HEK293 (cell line): Measurements from ENCODE around the gene SYNE1.

Experiments used
- CTCF ChIA-PET: fragments of 350-600 bp; formaldehyde crosslinking; extraction: SDS; loops from one replicate; lab custom pipeline; 2021; ENCODE audit warnings: antibody characterized with exemption; lab: Yijun Ruan, JAX
- POLR2A ChIA-PET: fragments of 300-600 bp; formaldehyde crosslinking; extraction: SDS; loops from one replicate; lab custom pipeline; 2020; ENCODE audit warnings: antibody characterized with exemption, inconsistent platforms; lab: Yijun Ruan, JAX
- H3K27ac ChIP-seq: fragments of 200-500 bp; sonication (Bioruptor generic); 2 replicates; pipeline ENCODE4 v1.5.1; 2014; ENCODE audit warnings: low read depth, low read length, control low read depth, inconsistent platforms; ENCODE audit errors: extremely low read depth
- H3K36me3 ChIP-seq, 2 experiments: fragments of 200-500 bp in 1 of 2; sonication (Bioruptor generic) in 1 of 2; 1 replicate in 1 of 2; 2 replicates in 1 of 2; pipeline ENCODE4 v1.5.1; 2014 to 2017; ENCODE audit warnings: inconsistent platforms in 2 of 2, low read length in 2 of 2; ENCODE audit not compliant: control insufficient read depth in 2 of 2, insufficient read depth in 1 of 2
- H3K4me1 ChIP-seq: fragments of 200-500 bp; sonication (Bioruptor generic); 2 replicates; pipeline ENCODE4 v1.5.1; 2014; ENCODE audit warnings: mild to moderate bottlenecking, low read length, inconsistent platforms; ENCODE audit not compliant: control insufficient read depth, insufficient read depth
- H3K4me3 ChIP-seq: 2 replicates; pipeline ENCODE4 v1.5.1; 2011; ENCODE audit warnings: low read depth, mild to moderate bottlenecking, control low read depth, low read length, moderate library complexity
- H3K9me3 ChIP-seq: fragments of 200-500 bp; sonication (Bioruptor generic); 2 replicates; pipeline ENCODE4 v1.5.1; 2014; ENCODE audit warnings: low read depth, low read length, inconsistent platforms; ENCODE audit not compliant: control insufficient read depth, insufficient read depth
- GLIS2 ChIP-seq: fragments of 450-650 bp; formaldehyde crosslinking; IDR thresholded peaks from 2 replicates; pipeline ENCODE4 v1.5.1; 2016; ENCODE audit warnings: missing biosample characterization, missing genetic modification characterization
- SCRT2 ChIP-seq: fragments of 450-650 bp; formaldehyde crosslinking; IDR thresholded peaks from 2 replicates; pipeline ENCODE4 v1.5.1; 2016; ENCODE audit warnings: missing biosample characterization, missing genetic modification characterization
- SP7 ChIP-seq: fragments of 450-650 bp; formaldehyde crosslinking; IDR thresholded peaks from 2 replicates; pipeline ENCODE4 v1.5.1; 2016; ENCODE audit warnings: missing biosample characterization, missing genetic modification characterization
- TRIM28 ChIP-seq: IDR thresholded peaks from 2 replicates; pipeline ENCODE4 v1.6.1; 2011; ENCODE audit warnings: low read length, control low read depth, borderline replicate concordance
- YY2 ChIP-seq: fragments of 450-650 bp; formaldehyde crosslinking; IDR thresholded peaks from 2 replicates; pipeline ENCODE4 v1.5.1; 2016; ENCODE audit warnings: missing biosample characterization, missing genetic modification characterization
- ZBTB7A ChIP-seq: fragments of 450-650 bp; formaldehyde crosslinking; IDR thresholded peaks from 2 replicates; pipeline ENCODE4 v1.5.1; 2016; ENCODE audit warnings: low read depth, missing biosample characterization, missing genetic modification characterization
- ZFP41 ChIP-seq: fragments of 450-650 bp; formaldehyde crosslinking; IDR thresholded peaks from 2 replicates; pipeline ENCODE4 v1.5.1; 2016; ENCODE audit warnings: missing biosample characterization, missing genetic modification characterization, borderline replicate concordance
- ZFP69B ChIP-seq: fragments of 450-650 bp; formaldehyde crosslinking; IDR thresholded peaks from 2 replicates; pipeline ENCODE4 v1.5.1; 2016; ENCODE audit warnings: missing biosample characterization, missing genetic modification characterization
- ZNF157 ChIP-seq: fragments of 450-650 bp; formaldehyde crosslinking; IDR thresholded peaks from 2 replicates; pipeline ENCODE4 v1.5.1; 2016; ENCODE audit warnings: missing biosample characterization, missing genetic modification characterization
- ZNF221 ChIP-seq: fragments of 450-650 bp; formaldehyde crosslinking; IDR thresholded peaks from 2 replicates; pipeline ENCODE4 v1.5.1; 2017; ENCODE audit warnings: missing biosample characterization, missing genetic modification characterization, borderline replicate concordance
- ZNF302 ChIP-seq: fragments of 450-650 bp; formaldehyde crosslinking; IDR thresholded peaks from 2 replicates; pipeline ENCODE4 v1.5.1; 2016; ENCODE audit warnings: missing biosample characterization, missing genetic modification characterization, low read depth
- ZNF426 ChIP-seq: fragments of 450-650 bp; formaldehyde crosslinking; IDR thresholded peaks from 2 replicates; pipeline ENCODE4 v1.5.1; 2017; ENCODE audit warnings: missing biosample characterization, missing genetic modification characterization, mild to moderate bottlenecking, inconsistent platforms, moderate library complexity
- ZNF549 ChIP-seq: fragments of 450-650 bp; IDR thresholded peaks from 2 replicates; pipeline ENCODE4 v1.5.1; 2018; ENCODE audit warnings: missing biosample characterization, missing genetic modification characterization, mild to moderate bottlenecking, inconsistent platforms, moderate library complexity
- ZNF555 ChIP-seq: fragments of 450-650 bp; formaldehyde crosslinking; conservative IDR thresholded peaks from 2 replicates; pipeline ENCODE4 v1.5.1; 2017; ENCODE audit warnings: missing biosample characterization, mild to moderate bottlenecking, missing genetic modification characterization, inconsistent platforms
- ZNF561 ChIP-seq: fragments of 450-650 bp; IDR thresholded peaks from 2 replicates; pipeline ENCODE4 v1.5.1; 2018; ENCODE audit warnings: missing biosample characterization, missing genetic modification characterization, borderline replicate concordance
- ZSCAN30 ChIP-seq: fragments of 450-650 bp; IDR thresholded peaks from 2 replicates; pipeline ENCODE4 v1.5.1; 2018; ENCODE audit warnings: missing biosample characterization, mild to moderate bottlenecking, missing genetic modification characterization, moderate library complexity
- ZXDB ChIP-seq: fragments of 450-650 bp; formaldehyde crosslinking; IDR thresholded peaks from 2 replicates; pipeline ENCODE4 v1.5.1; 2016; ENCODE audit warnings: missing biosample characterization, missing genetic modification characterization
- TF ChIP-seq, protein P1 (sequence below): fragments of 450-650 bp; formaldehyde crosslinking; IDR thresholded peaks from 2 replicates; pipeline ENCODE4 v1.5.1; 2016; ENCODE audit warnings: missing biosample characterization, missing genetic modification characterization, borderline replicate concordance
- TF ChIP-seq, protein P2 (sequence below): fragments of 450-650 bp; formaldehyde crosslinking; IDR thresholded peaks from 2 replicates; pipeline ENCODE4 v1.5.1; 2016; ENCODE audit warnings: missing biosample characterization, missing genetic modification characterization
- TF ChIP-seq, protein P3 (sequence below): fragments of 450-650 bp; formaldehyde crosslinking; IDR thresholded peaks from 2 replicates; pipeline ENCODE4 v1.5.1; 2016; ENCODE audit warnings: missing biosample characterization, missing genetic modification characterization

The SYNE1 gene

DNA sequence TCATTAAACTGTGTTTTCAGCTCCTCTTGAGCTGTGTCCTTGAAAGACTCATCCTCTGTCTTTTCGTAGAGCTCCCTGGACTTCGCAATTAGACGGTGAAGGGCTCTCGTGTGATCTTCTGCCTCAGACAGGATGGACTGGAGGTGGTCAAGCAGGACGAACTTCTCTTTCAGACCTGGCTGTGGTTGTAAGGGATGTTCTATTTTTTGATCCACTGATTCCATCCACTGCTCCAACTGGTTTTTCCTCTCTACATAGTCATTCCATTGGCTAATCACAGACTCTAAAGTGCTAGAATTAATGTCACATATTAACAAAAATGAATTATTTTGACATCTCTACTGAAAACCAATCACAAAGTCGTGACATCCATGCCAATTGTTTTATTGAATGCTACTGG is 250.1 kb downstream of the SYNE1 start:
- Histone ChIP-seq H3K36me3 (no peaks in the 10 kb centered on the region), H3K9me3 (no peaks in the 10 kb centered on the region), H3K4me1 (no peaks in the 10 kb centered on the region)
- POLR2A ChIA-PET = no interaction called here
- no peak for TF ChIP-seq SCRT2
- TF ChIP-seq ZNF561 (tag by site-specific recombination) = no peak
- TF ChIP-seq ZNF549 (tag by site-specific recombination) = no peak
- TF ChIP-seq, protein P1, sequence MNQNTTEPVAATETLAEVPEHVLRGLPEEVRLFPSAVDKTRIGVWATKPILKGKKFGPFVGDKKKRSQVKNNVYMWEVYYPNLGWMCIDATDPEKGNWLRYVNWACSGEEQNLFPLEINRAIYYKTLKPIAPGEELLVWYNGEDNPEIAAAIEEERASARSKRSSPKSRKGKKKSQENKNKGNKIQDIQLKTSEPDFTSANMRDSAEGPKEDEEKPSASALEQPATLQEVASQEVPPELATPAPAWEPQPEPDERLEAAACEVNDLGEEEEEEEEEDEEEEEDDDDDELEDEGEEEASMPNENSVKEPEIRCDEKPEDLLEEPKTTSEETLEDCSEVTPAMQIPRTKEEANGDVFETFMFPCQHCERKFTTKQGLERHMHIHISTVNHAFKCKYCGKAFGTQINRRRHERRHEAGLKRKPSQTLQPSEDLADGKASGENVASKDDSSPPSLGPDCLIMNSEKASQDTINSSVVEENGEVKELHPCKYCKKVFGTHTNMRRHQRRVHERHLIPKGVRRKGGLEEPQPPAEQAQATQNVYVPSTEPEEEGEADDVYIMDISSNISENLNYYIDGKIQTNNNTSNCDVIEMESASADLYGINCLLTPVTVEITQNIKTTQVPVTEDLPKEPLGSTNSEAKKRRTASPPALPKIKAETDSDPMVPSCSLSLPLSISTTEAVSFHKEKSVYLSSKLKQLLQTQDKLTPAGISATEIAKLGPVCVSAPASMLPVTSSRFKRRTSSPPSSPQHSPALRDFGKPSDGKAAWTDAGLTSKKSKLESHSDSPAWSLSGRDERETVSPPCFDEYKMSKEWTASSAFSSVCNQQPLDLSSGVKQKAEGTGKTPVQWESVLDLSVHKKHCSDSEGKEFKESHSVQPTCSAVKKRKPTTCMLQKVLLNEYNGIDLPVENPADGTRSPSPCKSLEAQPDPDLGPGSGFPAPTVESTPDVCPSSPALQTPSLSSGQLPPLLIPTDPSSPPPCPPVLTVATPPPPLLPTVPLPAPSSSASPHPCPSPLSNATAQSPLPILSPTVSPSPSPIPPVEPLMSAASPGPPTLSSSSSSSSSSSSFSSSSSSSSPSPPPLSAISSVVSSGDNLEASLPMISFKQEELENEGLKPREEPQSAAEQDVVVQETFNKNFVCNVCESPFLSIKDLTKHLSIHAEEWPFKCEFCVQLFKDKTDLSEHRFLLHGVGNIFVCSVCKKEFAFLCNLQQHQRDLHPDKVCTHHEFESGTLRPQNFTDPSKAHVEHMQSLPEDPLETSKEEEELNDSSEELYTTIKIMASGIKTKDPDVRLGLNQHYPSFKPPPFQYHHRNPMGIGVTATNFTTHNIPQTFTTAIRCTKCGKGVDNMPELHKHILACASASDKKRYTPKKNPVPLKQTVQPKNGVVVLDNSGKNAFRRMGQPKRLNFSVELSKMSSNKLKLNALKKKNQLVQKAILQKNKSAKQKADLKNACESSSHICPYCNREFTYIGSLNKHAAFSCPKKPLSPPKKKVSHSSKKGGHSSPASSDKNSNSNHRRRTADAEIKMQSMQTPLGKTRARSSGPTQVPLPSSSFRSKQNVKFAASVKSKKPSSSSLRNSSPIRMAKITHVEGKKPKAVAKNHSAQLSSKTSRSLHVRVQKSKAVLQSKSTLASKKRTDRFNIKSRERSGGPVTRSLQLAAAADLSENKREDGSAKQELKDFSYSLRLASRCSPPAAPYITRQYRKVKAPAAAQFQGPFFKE (tag by site-specific recombination) = no peak
- TF ChIP-seq, all 188 proteins: peak for 0
- CTCF ChIA-PET = no interaction called here
- Histone ChIP-seq H3K4me3 (no peak overlapping the region), H3K27ac (no peak overlapping the region)

DNA sequence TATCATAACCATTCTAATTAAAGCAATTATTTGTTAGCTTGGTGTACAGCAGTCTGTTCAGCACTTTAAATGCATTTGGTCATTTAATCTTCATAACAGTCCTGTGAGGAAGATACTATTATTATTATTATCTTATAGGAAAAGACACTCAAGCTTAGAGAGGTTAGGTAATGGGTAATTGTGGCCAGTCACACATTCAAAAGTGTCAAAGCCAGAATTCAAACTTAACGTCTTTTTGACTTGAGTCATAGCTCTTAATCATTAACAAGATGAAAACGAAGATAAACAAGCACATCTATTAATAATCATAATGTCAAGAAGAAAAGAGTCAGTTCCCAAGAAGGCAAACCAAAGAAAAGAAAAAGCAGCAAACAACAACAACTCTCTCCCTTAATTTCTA is 251.0 kb downstream of the SYNE1 start:
- H3K36me3 ChIP-seq = no peaks in the 10 kb centered on the region
- ChIA-PET CTCF (no interaction called here), POLR2A (no interaction called here)
- TF ChIP-seq TRIM28 (no peak), ZBTB7A (tag by site-specific recombination) (no peak), ZFP69B (tag by site-specific recombination) (no peak), ZSCAN30 (tag by site-specific recombination) (no peak), ZFP41 (tag by site-specific recombination) (no peak), ZNF302 (tag by site-specific recombination) (no peak), ZNF157 (tag by site-specific recombination) (no peak), GLIS2 (no peak), ZXDB (tag by site-specific recombination) (no peak), SP7 (tag by site-specific recombination) (no peak), YY2 (no peak), ZNF426 (tag by site-specific recombination) (no peak), ZNF221 (tag by site-specific recombination) (no peak), ZNF555 (tag by site-specific recombination) (no peak)
- TF ChIP-seq, protein P2, sequence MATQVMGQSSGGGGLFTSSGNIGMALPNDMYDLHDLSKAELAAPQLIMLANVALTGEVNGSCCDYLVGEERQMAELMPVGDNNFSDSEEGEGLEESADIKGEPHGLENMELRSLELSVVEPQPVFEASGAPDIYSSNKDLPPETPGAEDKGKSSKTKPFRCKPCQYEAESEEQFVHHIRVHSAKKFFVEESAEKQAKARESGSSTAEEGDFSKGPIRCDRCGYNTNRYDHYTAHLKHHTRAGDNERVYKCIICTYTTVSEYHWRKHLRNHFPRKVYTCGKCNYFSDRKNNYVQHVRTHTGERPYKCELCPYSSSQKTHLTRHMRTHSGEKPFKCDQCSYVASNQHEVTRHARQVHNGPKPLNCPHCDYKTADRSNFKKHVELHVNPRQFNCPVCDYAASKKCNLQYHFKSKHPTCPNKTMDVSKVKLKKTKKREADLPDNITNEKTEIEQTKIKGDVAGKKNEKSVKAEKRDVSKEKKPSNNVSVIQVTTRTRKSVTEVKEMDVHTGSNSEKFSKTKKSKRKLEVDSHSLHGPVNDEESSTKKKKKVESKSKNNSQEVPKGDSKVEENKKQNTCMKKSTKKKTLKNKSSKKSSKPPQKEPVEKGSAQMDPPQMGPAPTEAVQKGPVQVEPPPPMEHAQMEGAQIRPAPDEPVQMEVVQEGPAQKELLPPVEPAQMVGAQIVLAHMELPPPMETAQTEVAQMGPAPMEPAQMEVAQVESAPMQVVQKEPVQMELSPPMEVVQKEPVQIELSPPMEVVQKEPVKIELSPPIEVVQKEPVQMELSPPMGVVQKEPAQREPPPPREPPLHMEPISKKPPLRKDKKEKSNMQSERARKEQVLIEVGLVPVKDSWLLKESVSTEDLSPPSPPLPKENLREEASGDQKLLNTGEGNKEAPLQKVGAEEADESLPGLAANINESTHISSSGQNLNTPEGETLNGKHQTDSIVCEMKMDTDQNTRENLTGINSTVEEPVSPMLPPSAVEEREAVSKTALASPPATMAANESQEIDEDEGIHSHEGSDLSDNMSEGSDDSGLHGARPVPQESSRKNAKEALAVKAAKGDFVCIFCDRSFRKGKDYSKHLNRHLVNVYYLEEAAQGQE (tag by site-specific recombination) = no peak
- TF ChIP-seq, protein P3, sequence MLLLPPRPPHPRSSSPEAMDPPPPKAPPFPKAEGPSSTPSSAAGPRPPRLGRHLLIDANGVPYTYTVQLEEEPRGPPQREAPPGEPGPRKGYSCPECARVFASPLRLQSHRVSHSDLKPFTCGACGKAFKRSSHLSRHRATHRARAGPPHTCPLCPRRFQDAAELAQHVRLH (tag by site-specific recombination) = no peak
- H3K27ac ChIP-seq = no peak overlapping the region
- H3K4me3 ChIP-seq = no peak overlapping the region
- no peaks in the 10 kb centered on the region for H3K9me3 ChIP-seq
- no peaks in the 10 kb centered on the region for H3K4me1 ChIP-seq
